Astrocyte of the cerebellum (primary cell): ENCODE data around the gene C6orf47.

Experiments
- DNase-seq: peaks from one replicate; pipeline ENCODE4 v3.0.0-alpha.2; 2011; ENCODE audit warnings: low read depth
- H3K4me3 ChIP-seq: 2 replicates; pipeline ENCODE4 v1.5.1; 2011; ENCODE audit warnings: mild to moderate bottlenecking, low read depth, low read length, moderate library complexity
- CTCF ChIP-seq: IDR thresholded peaks from 2 replicates; pipeline ENCODE4 v1.5.1; 2012; ENCODE audit warnings: low read length, low read depth, moderate library complexity, mild to moderate bottlenecking; ENCODE audit errors: missing control alignments
- in situ Hi-C: cut with HindIII; loops from 2 replicates; pipeline ENCODE4 v1.10.0; 2017; ENCODE audit warnings: low sequenced_read_pairs

C6orf47 gene

GRCh38 chr6:31621320-31621939 lies 39.1 kb downstream of the C6orf47 start:
- DNase-seq = no peak
- no peak for TF ChIP-seq CTCF
- H3K4me3 ChIP-seq = peak overlapping the region; percentile 96
- in situ Hi-C loops = no loop called here

DNA sequence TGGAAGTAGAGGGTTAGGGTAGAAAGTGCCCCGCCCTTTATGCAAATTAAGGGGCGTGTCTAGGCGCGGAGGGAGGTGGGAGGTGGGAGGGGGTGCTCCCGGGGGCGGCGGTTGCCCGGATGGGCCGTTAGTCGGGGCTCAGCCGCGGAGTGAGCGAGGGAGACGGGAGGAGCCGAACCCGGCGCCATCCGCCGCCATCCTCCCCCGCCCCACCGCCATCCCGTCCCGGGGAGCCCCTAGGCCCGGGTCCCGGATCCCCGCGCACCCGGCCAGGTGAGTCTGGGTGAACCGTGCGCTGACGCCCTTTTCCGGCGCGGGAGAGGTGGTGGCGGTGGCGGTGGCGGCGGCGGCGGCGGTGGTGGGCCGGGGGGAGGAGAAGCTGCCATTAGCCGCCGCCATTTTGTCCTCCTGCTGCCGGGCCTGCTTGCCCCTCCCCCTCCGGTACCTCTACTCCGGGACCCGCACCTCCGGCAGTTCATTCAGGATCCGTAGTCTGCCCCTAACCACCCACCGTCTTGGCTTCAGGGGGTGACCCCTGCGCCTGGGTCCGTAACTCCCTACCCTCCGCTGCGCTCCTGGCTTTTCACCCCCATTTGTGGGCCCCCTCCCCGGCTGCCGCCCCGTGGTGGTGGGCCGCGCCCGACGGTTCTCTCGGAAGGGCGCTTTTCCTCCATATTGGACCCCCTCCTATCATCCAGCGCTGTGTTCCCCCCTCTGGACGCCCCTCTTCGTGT lies 39.8 kb downstream of the C6orf47 start, which contains the start of gene PRRC2A:
Gene PRRC2A (plus strand): TSS at position 130 of the 734 bp plus-strand sequence. CDS start 2,075 bp downstream, outside the sequence.
- H3K4me3 ChIP-seq = peak within 1 kb of the TSS; percentile 96
- peak; percentile 95 for DNase-seq
- no peak for TF ChIP-seq CTCF
- in situ Hi-C loops = no loop called here

DNA sequence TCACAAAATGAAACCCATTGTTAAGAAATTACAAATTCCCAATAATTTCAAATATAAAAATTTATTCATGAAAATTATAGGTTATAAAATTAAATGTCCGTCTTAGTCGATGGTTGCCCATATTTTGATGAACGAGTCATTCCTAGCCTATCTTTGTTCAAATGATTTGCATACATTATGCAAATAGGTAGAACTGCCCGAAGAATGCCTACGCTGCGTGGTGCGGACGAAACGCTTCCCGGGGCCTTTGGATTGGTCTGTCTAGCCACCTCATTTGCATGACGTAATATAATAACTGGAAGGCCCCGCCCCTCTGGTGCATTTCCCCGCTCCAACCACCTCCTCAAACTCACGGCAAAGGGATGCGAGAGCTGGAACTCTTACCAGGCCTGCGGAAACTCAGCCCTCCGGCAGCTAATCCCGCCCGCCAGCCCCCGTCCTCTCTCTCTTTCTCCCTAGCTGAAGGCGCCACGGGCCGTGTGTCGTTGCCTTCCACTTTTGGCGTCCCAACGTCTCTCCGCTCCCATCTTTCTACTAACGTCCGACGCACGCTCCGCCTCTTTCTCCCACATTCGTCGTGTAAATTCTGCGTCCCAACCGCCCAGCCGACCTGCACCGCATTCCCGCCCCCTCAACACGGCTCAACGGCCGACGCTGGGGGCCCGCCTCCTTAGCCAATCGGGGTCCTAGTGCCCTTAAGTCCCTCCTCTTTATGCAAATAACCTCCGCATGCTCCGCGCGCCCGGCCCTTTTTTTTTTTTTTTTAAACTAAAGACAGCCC lies 40.6 kb downstream of the C6orf47 start:
- in situ Hi-C loops = loop anchor here (5.0 kb wide), 1 partner anchor 78 kb away; the partner anchor contains the start of gene DDX39B
- DNase-seq = peak; percentile 97
- H3K4me3 ChIP-seq = peak overlapping the region; percentile 96
- TF ChIP-seq CTCF = no peak

GRCh38 chr6:31617010-31617409 lies 43.6 kb downstream of the C6orf47 start:
- DNase-seq = no peak
- in situ Hi-C loops = loop anchor here (5.0 kb wide), 1 partner anchor 75 kb away; the partner anchor contains the start of gene DDX39B
- no peak for TF ChIP-seq CTCF
- H3K4me3 ChIP-seq = no peak overlapping the region

GRCh38 chr6:31615748-31616147 lies 44.8 kb downstream of the C6orf47 start:
- in situ Hi-C loops = loop anchor here (5.0 kb wide), 1 partner anchor 73 kb away; the partner anchor contains the start of gene DDX39B
- no peak for DNase-seq
- TF ChIP-seq CTCF = no peak
- H3K4me3 ChIP-seq = no peak overlapping the region
